Endothelial cell of umbilical vein (primary cell): ENCODE results near the gene RHAG. TPM values are rescaled to one million over a fixed set of nuclear protein-coding genes. Genes with fewer than 3 reads are reported as not detected.

Experiments
- BruUV-seq: library from RNA; stranded (reverse); fragments of 400-500 nt; replicated peaks from 2 replicates; lab custom pipeline; 2021; lab: Mats Ljungman, UMichigan
- CTCF ChIA-PET: fragments of 300-600, 350-600 bp; sonication (Branson Sonifier 250); formaldehyde crosslinking; loops from one replicate; lab custom pipeline; 2021; ENCODE audit warnings: antibody characterized with exemption, inconsistent platforms; lab: Charles Lee
- POLR2A ChIA-PET: fragments of 300-600, 350-600 bp; sonication (Branson Sonifier 250); formaldehyde crosslinking; loops from one replicate; lab custom pipeline; 2021; ENCODE audit warnings: antibody characterized with exemption, inconsistent platforms; lab: Charles Lee
- DNase-seq: peaks from one replicate; pipeline ENCODE4 v3.0.0-alpha.2; 2011; ENCODE audit warnings: low read depth, low spot score
- FAIRE-seq: peaks from 2 replicates; lab custom pipeline; 2011; peaks lifted over from hg19 to GRCh38; lab: Jason Lieb, UNC
- H2AFZ ChIP-seq: 2 replicates; pipeline ENCODE4 v1.6.0; 2012; ENCODE audit warnings: low read depth, low read length, control low read depth, inconsistent platforms
- H3K27ac ChIP-seq: 2 replicates; pipeline ENCODE4 v1.5.1; 2011; ENCODE audit warnings: low read depth, mild to moderate bottlenecking, control low read depth, low read length, moderate library complexity; ENCODE audit not compliant: insufficient read depth
- H3K27me3 ChIP-seq, 2 experiments: 2 replicates each; pipeline versions ENCODE4 v1.6.0 to v1.6.1; 2011; ENCODE audit warnings: low read length in 2 of 2, mixed read lengths in 1 of 2; ENCODE audit not compliant: control insufficient read depth in 2 of 2, insufficient read depth in 2 of 2
- H3K36me3 ChIP-seq, 2 experiments: 2 replicates in 1 of 2; 3 replicates in 1 of 2; pipeline ENCODE4 v1.5.1; 2011; ENCODE audit warnings: low read length in 2 of 2, mild to moderate bottlenecking in 1 of 2, moderate library complexity in 1 of 2; ENCODE audit not compliant: control insufficient read depth in 2 of 2, insufficient read depth in 2 of 2; ENCODE audit errors: extremely low read depth in 1 of 2
- H3K4me1 ChIP-seq: 3 replicates; pipeline ENCODE4 v1.5.1; 2011; ENCODE audit warnings: mild to moderate bottlenecking, low read length; ENCODE audit not compliant: control insufficient read depth, insufficient read depth; ENCODE audit errors: extremely low read depth
- H3K4me2 ChIP-seq: 2 replicates; pipeline ENCODE4 v1.6.1; 2011; ENCODE audit warnings: low read length, control low read depth, mixed read lengths; ENCODE audit not compliant: insufficient read depth
- H3K4me3 ChIP-seq, 3 experiments: fragments of 200-600 bp in 1 of 3; sonication (generic), shearing (Covaris generic) in 1 of 3; replicated peaks in 1 of 3; 2 replicates each; pipeline ENCODE4 v1.5.1; 2011 to 2016; ENCODE audit warnings: control low read depth in 3 of 3, low read length in 3 of 3, mild to moderate bottlenecking in 2 of 3, inconsistent platforms in 1 of 3, low read depth in 1 of 3, moderate library complexity in 1 of 3; ENCODE audit not compliant: insufficient read depth in 1 of 3
- H3K79me2 ChIP-seq: 2 replicates; pipeline ENCODE4 v1.6.0; 2012; ENCODE audit warnings: low read length, inconsistent platforms; ENCODE audit not compliant: control insufficient read depth, insufficient read depth
- H3K9ac ChIP-seq: replicated peaks from 2 replicates; pipeline ENCODE3; 2011; ENCODE audit warnings: low read length, control low read depth; ENCODE audit not compliant: insufficient read depth; ENCODE audit errors: extremely low read depth
- H3K9me1 ChIP-seq: replicated peaks from 3 replicates; pipeline ENCODE4 v1.6.0; 2011; ENCODE audit warnings: mild to moderate bottlenecking, low read length; ENCODE audit not compliant: control insufficient read depth, insufficient read depth; ENCODE audit errors: extremely low read depth
- H3K9me3 ChIP-seq: replicated peaks from 2 replicates; pipeline ENCODE4 v1.5.1; 2012; ENCODE audit warnings: low read length, inconsistent platforms; ENCODE audit not compliant: control insufficient read depth, insufficient read depth
- H4K20me1 ChIP-seq: replicated peaks from 2 replicates; pipeline ENCODE3; 2011; ENCODE audit warnings: mild to moderate bottlenecking, low read length; ENCODE audit not compliant: control insufficient read depth, insufficient read depth; ENCODE audit errors: extremely low read depth
- CTCF ChIP-seq, 2 donors: IDR thresholded peaks; 1 replicate in 1 of 2; 2 replicates in 1 of 2; pipeline ENCODE4 v1.5.1; 2011; ENCODE audit warnings: low read length in 2 of 2, mild to moderate bottlenecking in 2 of 2, moderate library complexity in 2 of 2, control low read depth in 1 of 2, inconsistent platforms in 1 of 2, low read depth in 1 of 2; ENCODE audit not compliant: insufficient read depth in 1 of 2; ENCODE audit errors: extremely low read depth in 1 of 2
- EZH2 ChIP-seq: IDR thresholded peaks from 2 replicates; pipeline ENCODE4 v1.6.1; 2012; ENCODE audit warnings: borderline replicate concordance, low read depth, mild to moderate bottlenecking, moderate library complexity, low read length, inconsistent platforms; ENCODE audit not compliant: severe bottlenecking
- FOS ChIP-seq: IDR thresholded peaks from 2 replicates; pipeline ENCODE4 v1.6.1; 2011; ENCODE audit warnings: mild to moderate bottlenecking, low read length, moderate library complexity, borderline replicate concordance; ENCODE audit not compliant: insufficient read depth
- GATA2 ChIP-seq: IDR thresholded peaks from 2 replicates; pipeline ENCODE4 v1.7.0; 2011; ENCODE audit warnings: low read depth, mild to moderate bottlenecking, moderate library complexity, mixed read lengths, low read length; ENCODE audit not compliant: insufficient read length, insufficient read depth
- JUN ChIP-seq: IDR thresholded peaks from 2 replicates; pipeline ENCODE4 v1.6.1; 2011; ENCODE audit warnings: borderline replicate concordance, low read depth; ENCODE audit not compliant: insufficient read length, insufficient read depth
- MAX ChIP-seq: IDR thresholded peaks from 2 replicates; pipeline ENCODE4 v1.6.1; 2011; ENCODE audit not compliant: insufficient read depth, insufficient read length
- MYC ChIP-seq: IDR thresholded peaks from one replicate; pipeline ENCODE4 v1.6.1; 2011; ENCODE audit warnings: mild to moderate bottlenecking, low read depth, low read length
- POLR2A ChIP-seq: IDR thresholded peaks from 2 replicates; pipeline ENCODE4 v1.6.1; 2012; ENCODE audit warnings: low read depth, mild to moderate bottlenecking, control low read depth, low read length
- POLR2AphosphoS5 ChIP-seq: IDR thresholded peaks from 2 replicates; pipeline ENCODE4 v1.6.1; 2012; ENCODE audit warnings: low read depth, mild to moderate bottlenecking, control low read depth, low read length, moderate library complexity; ENCODE audit not compliant: insufficient read depth
- dilution Hi-C: fragments of 300-500 bp; cut with MboI; formaldehyde crosslinking; loops from one replicate; pipeline ENCODE4 v1.15.0; 2019; ENCODE audit warnings: low sequenced_read_pairs; ENCODE audit not compliant: extremely low pct_ligation_motif_present
- intact Hi-C: fragments of 100-400 bp; cut with micrococcal nuclease; formaldehyde crosslinking; loops from one replicate; pipeline ENCODE4 v1.10.0; 2022
- polyA plus RNA-seq, 4 experiments: library from polyadenylated mRNA; depleted of rRNA in 3 of 4; stranded (reverse) in 3 of 4; unstranded in 1 of 4; fragments of >200 nt; gene quantifications; 2 replicates each; pipeline versions ENCODE4 v1.2.1 to v1.2.3, GENCODE V29; 2011 to 2012; ENCODE audit warnings: missing spikeins in 1 of 4
- total RNA-seq: library from RNA; stranded (reverse); gene quantifications from 2 replicates; pipeline ENCODE4 v1.2.3, GENCODE V29; 2021

Gene RHAG
- total and polyA plus RNA-seq, 2 donors (not counting 3 experiments of a cell fraction or from before 2014, with no cell fraction given), result not detected

GRCh38 chr6:49646130-49646824 lies 9.6 kb upstream of the RHAG start:
- dilution Hi-C loops (no loop called here), intact Hi-C loops (no loop called here)
- H4K20me1 ChIP-seq, result no peaks in the 10 kb centered on the region
- H3K4me2 ChIP-seq, result no peak overlapping the region
- FAIRE-seq, result no peak
- POLR2A ChIA-PET, result no interaction called here
- no peak overlapping the region for H3K27ac ChIP-seq
- no peaks in the 10 kb centered on the region for H3K9me3 ChIP-seq
- no peak for DNase-seq
- H2AFZ ChIP-seq, result no peak overlapping the region
- TF ChIP-seq EZH2 (no peak), GATA2 (no peak), MAX (no peak), CTCF (IDR thresholded peaks at IDR 0.05; ENCODE audit: extremely low read depth in 1 of 2, insufficient read depth in 1 of 2, low read depth in 1 of 2, low read length in 2 of 2) (no peak), POLR2A (no peak), POLR2AphosphoS5 (no peak), JUN (no peak), FOS (no peak), MYC (no peak)
- H3K36me3 ChIP-seq, result no peaks in the 10 kb centered on the region
- no peak overlapping the region for H3K9ac ChIP-seq
- CTCF ChIA-PET, result interaction anchor here (0.9 kb wide), 1 partner anchor 30 kb away, joined by 3 read pairs; no protein-coding TSS in a partner anchor
- peaks cover 0 to 2% of the 10 kb centered on the region in 2 experiments for H3K27me3 ChIP-seq
- H3K4me3 ChIP-seq, result no peak overlapping the region
- H3K79me2 ChIP-seq, result no peaks in the 10 kb centered on the region
- no TSS peak for BruUV-seq
- H3K4me1 ChIP-seq, result no peaks in the 10 kb centered on the region
- H3K9me1 ChIP-seq, result no peaks in the 10 kb centered on the region
